Endothelial cell of umbilical vein (primary cell): ENCODE data around the gene HMGN1. TPM values are rescaled to one million over a fixed set of nuclear protein-coding genes. Genes with fewer than 3 reads are reported as not detected.

Source experiments
- BruUV-seq: library from RNA; stranded (reverse); fragments of 400-500 nt; replicated peaks from 2 replicates; lab custom pipeline; 2021; lab: Mats Ljungman, UMichigan
- CTCF ChIA-PET: fragments of 300-600, 350-600 bp; sonication (Branson Sonifier 250); formaldehyde crosslinking; loops from one replicate; lab custom pipeline; 2021; ENCODE audit warnings: antibody characterized with exemption, inconsistent platforms; lab: Charles Lee
- POLR2A ChIA-PET: fragments of 300-600, 350-600 bp; sonication (Branson Sonifier 250); formaldehyde crosslinking; loops from one replicate; lab custom pipeline; 2021; ENCODE audit warnings: antibody characterized with exemption, inconsistent platforms; lab: Charles Lee
- DNase-seq: peaks from one replicate; pipeline ENCODE4 v3.0.0-alpha.2; 2011; ENCODE audit warnings: low read depth, low spot score
- FAIRE-seq: peaks from 2 replicates; lab custom pipeline; 2011; peaks lifted over from hg19 to GRCh38; lab: Jason Lieb, UNC
- H2AFZ ChIP-seq: 2 replicates; pipeline ENCODE4 v1.6.0; 2012; ENCODE audit warnings: low read depth, low read length, control low read depth, inconsistent platforms
- H3K27ac ChIP-seq: 2 replicates; pipeline ENCODE4 v1.5.1; 2011; ENCODE audit warnings: low read depth, mild to moderate bottlenecking, control low read depth, low read length, moderate library complexity; ENCODE audit not compliant: insufficient read depth
- H3K27me3 ChIP-seq, 2 experiments: 2 replicates each; pipeline versions ENCODE4 v1.6.0 to v1.6.1; 2011; ENCODE audit warnings: low read length in 2 of 2, mixed read lengths in 1 of 2; ENCODE audit not compliant: control insufficient read depth in 2 of 2, insufficient read depth in 2 of 2
- H3K36me3 ChIP-seq, 2 experiments: 2 replicates in 1 of 2; 3 replicates in 1 of 2; pipeline ENCODE4 v1.5.1; 2011; ENCODE audit warnings: low read length in 2 of 2, mild to moderate bottlenecking in 1 of 2, moderate library complexity in 1 of 2; ENCODE audit not compliant: control insufficient read depth in 2 of 2, insufficient read depth in 2 of 2; ENCODE audit errors: extremely low read depth in 1 of 2
- H3K4me1 ChIP-seq: 3 replicates; pipeline ENCODE4 v1.5.1; 2011; ENCODE audit warnings: mild to moderate bottlenecking, low read length; ENCODE audit not compliant: control insufficient read depth, insufficient read depth; ENCODE audit errors: extremely low read depth
- H3K4me2 ChIP-seq: 2 replicates; pipeline ENCODE4 v1.6.1; 2011; ENCODE audit warnings: low read length, control low read depth, mixed read lengths; ENCODE audit not compliant: insufficient read depth
- H3K4me3 ChIP-seq, 3 experiments: fragments of 200-600 bp in 1 of 3; sonication (generic), shearing (Covaris generic) in 1 of 3; replicated peaks in 1 of 3; 2 replicates each; pipeline ENCODE4 v1.5.1; 2011 to 2016; ENCODE audit warnings: control low read depth in 3 of 3, low read length in 3 of 3, mild to moderate bottlenecking in 2 of 3, inconsistent platforms in 1 of 3, low read depth in 1 of 3, moderate library complexity in 1 of 3; ENCODE audit not compliant: insufficient read depth in 1 of 3
- H3K79me2 ChIP-seq: 2 replicates; pipeline ENCODE4 v1.6.0; 2012; ENCODE audit warnings: low read length, inconsistent platforms; ENCODE audit not compliant: control insufficient read depth, insufficient read depth
- H3K9ac ChIP-seq: replicated peaks from 2 replicates; pipeline ENCODE3; 2011; ENCODE audit warnings: low read length, control low read depth; ENCODE audit not compliant: insufficient read depth; ENCODE audit errors: extremely low read depth
- H3K9me1 ChIP-seq: replicated peaks from 3 replicates; pipeline ENCODE4 v1.6.0; 2011; ENCODE audit warnings: mild to moderate bottlenecking, low read length; ENCODE audit not compliant: control insufficient read depth, insufficient read depth; ENCODE audit errors: extremely low read depth
- H3K9me3 ChIP-seq: replicated peaks from 2 replicates; pipeline ENCODE4 v1.5.1; 2012; ENCODE audit warnings: low read length, inconsistent platforms; ENCODE audit not compliant: control insufficient read depth, insufficient read depth
- H4K20me1 ChIP-seq: replicated peaks from 2 replicates; pipeline ENCODE3; 2011; ENCODE audit warnings: mild to moderate bottlenecking, low read length; ENCODE audit not compliant: control insufficient read depth, insufficient read depth; ENCODE audit errors: extremely low read depth
- EZH2 ChIP-seq: IDR thresholded peaks from 2 replicates; pipeline ENCODE4 v1.6.1; 2012; ENCODE audit warnings: borderline replicate concordance, low read depth, mild to moderate bottlenecking, moderate library complexity, low read length, inconsistent platforms; ENCODE audit not compliant: severe bottlenecking
- FOS ChIP-seq: IDR thresholded peaks from 2 replicates; pipeline ENCODE4 v1.6.1; 2011; ENCODE audit warnings: mild to moderate bottlenecking, low read length, moderate library complexity, borderline replicate concordance; ENCODE audit not compliant: insufficient read depth
- GATA2 ChIP-seq: IDR thresholded peaks from 2 replicates; pipeline ENCODE4 v1.7.0; 2011; ENCODE audit warnings: low read depth, mild to moderate bottlenecking, moderate library complexity, mixed read lengths, low read length; ENCODE audit not compliant: insufficient read length, insufficient read depth
- JUN ChIP-seq: IDR thresholded peaks from 2 replicates; pipeline ENCODE4 v1.6.1; 2011; ENCODE audit warnings: borderline replicate concordance, low read depth; ENCODE audit not compliant: insufficient read length, insufficient read depth
- MAX ChIP-seq: IDR thresholded peaks from 2 replicates; pipeline ENCODE4 v1.6.1; 2011; ENCODE audit not compliant: insufficient read depth, insufficient read length
- MYC ChIP-seq: IDR thresholded peaks from one replicate; pipeline ENCODE4 v1.6.1; 2011; ENCODE audit warnings: mild to moderate bottlenecking, low read depth, low read length
- POLR2A ChIP-seq: IDR thresholded peaks from 2 replicates; pipeline ENCODE4 v1.6.1; 2012; ENCODE audit warnings: low read depth, mild to moderate bottlenecking, control low read depth, low read length
- POLR2AphosphoS5 ChIP-seq: IDR thresholded peaks from 2 replicates; pipeline ENCODE4 v1.6.1; 2012; ENCODE audit warnings: low read depth, mild to moderate bottlenecking, control low read depth, low read length, moderate library complexity; ENCODE audit not compliant: insufficient read depth
- dilution Hi-C: fragments of 300-500 bp; cut with MboI; formaldehyde crosslinking; loops from one replicate; pipeline ENCODE4 v1.15.0; 2019; ENCODE audit warnings: low sequenced_read_pairs; ENCODE audit not compliant: extremely low pct_ligation_motif_present
- intact Hi-C: fragments of 100-400 bp; cut with micrococcal nuclease; formaldehyde crosslinking; loops from one replicate; pipeline ENCODE4 v1.10.0; 2022
- polyA plus RNA-seq, 4 experiments: library from polyadenylated mRNA; depleted of rRNA in 3 of 4; stranded (reverse) in 3 of 4; unstranded in 1 of 4; fragments of >200 nt; gene quantifications; 2 replicates each; pipeline versions ENCODE4 v1.2.1 to v1.2.3, GENCODE V29; 2011 to 2012; ENCODE audit warnings: missing spikeins in 1 of 4
- total RNA-seq: library from RNA; stranded (reverse); gene quantifications from 2 replicates; pipeline ENCODE4 v1.2.3, GENCODE V29; 2021
- TF ChIP-seq, protein P1 (sequence below), 2 donors: IDR thresholded peaks; 1 replicate in 1 of 2; 2 replicates in 1 of 2; pipeline ENCODE4 v1.5.1; 2011; ENCODE audit warnings: low read length in 2 of 2, mild to moderate bottlenecking in 2 of 2, moderate library complexity in 2 of 2, control low read depth in 1 of 2, inconsistent platforms in 1 of 2, low read depth in 1 of 2; ENCODE audit not compliant: insufficient read depth in 1 of 2; ENCODE audit errors: extremely low read depth in 1 of 2

Gene HMGN1
- total and polyA plus RNA-seq, 2 donors (not counting 3 experiments of a cell fraction or from before 2014, with no cell fraction given): 162 to 360 TPM

DNA sequence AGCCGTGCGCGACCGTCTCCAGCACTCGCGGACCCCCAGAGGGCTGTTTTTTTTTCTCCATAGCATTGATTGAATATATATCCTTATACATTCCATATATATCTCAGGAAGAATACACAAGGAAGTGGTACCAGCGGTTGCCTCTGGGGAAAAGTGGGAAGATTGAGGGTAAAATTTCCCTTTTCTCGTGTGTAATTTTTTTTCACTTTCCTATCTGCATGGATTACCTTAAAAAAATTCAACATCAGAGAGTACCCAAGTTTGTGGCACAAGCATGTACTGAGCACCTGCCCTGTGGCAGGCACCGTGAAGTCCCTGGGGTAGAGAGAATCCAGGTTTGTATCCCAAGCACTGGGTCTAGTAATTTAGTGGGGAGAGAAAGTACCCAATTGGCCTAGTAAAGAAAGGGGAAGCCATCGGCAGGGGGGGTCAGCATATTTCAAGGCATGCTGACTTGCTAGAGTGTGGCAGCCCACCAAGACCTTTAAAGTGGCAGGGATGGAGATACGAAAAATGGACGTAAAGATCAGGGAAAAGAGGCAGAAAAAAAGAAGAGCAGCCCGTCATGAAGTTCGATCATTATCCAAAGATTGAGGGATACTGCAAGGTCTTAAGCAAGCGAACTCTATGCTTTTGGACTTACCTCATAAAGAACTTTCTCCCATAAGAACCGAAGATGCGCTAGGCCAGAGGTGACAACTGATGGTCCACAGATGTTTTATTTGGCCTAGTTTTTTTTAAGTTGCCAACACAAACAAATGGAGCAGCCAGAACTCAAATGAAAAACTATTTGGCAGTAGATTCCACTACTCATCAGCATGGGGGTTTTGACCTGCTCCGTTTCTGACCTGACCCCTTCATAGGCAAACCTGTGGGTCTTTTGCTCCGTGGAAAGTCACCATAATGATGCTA, 1.5 kb upstream of the HMGN1 start:
- BruUV-seq: TSS peak; percentile 79

More for the DNA sequence above, 1.5 kb upstream of the HMGN1 start:
- TF ChIP-seq FOS (no peak), POLR2A (no peak), GATA2 (no peak), MAX (no peak), JUN (no peak), MYC (no peak), EZH2 (no peak), POLR2AphosphoS5 (no peak)
- TF ChIP-seq, protein P1, sequence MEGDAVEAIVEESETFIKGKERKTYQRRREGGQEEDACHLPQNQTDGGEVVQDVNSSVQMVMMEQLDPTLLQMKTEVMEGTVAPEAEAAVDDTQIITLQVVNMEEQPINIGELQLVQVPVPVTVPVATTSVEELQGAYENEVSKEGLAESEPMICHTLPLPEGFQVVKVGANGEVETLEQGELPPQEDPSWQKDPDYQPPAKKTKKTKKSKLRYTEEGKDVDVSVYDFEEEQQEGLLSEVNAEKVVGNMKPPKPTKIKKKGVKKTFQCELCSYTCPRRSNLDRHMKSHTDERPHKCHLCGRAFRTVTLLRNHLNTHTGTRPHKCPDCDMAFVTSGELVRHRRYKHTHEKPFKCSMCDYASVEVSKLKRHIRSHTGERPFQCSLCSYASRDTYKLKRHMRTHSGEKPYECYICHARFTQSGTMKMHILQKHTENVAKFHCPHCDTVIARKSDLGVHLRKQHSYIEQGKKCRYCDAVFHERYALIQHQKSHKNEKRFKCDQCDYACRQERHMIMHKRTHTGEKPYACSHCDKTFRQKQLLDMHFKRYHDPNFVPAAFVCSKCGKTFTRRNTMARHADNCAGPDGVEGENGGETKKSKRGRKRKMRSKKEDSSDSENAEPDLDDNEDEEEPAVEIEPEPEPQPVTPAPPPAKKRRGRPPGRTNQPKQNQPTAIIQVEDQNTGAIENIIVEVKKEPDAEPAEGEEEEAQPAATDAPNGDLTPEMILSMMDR (IDR thresholded peaks at IDR 0.05; ENCODE audit: extremely low read depth in 1 of 2, insufficient read depth in 1 of 2, low read depth in 1 of 2, low read length in 2 of 2): no peak
- H3K27ac ChIP-seq: peak overlapping the region; percentile 88
- peaks cover 31% of the 10 kb centered on the region for H3K79me2 ChIP-seq
- H3K9me1 ChIP-seq: no peaks in the 10 kb centered on the region
- peak overlapping the region; percentile 78 for H3K9ac ChIP-seq
- POLR2A ChIA-PET: no interaction called here
- peaks cover 29% of the 10 kb centered on the region for H3K4me1 ChIP-seq
- peaks cover 0 to 3% of the 10 kb centered on the region in 2 experiments for H3K27me3 ChIP-seq
- peak overlapping the region; percentile 53 for H2AFZ ChIP-seq
- CTCF ChIA-PET: interaction anchor here (1.0 to 2.7 kb wide), 3 partner anchors 30 to 37 kb away, joined by 3 to 26 read pairs (median 4); a partner anchor contains a TSS
- peaks cover 7% of the 10 kb centered on the region for H4K20me1 ChIP-seq
- peaks cover 0 to 9% of the 10 kb centered on the region in 2 experiments for H3K36me3 ChIP-seq
- DNase-seq: no peak
- peak overlapping the region; percentile 2 to 59 (median 56) for H3K4me3 ChIP-seq
- FAIRE-seq: no peak
- H3K9me3 ChIP-seq: no peaks in the 10 kb centered on the region
- dilution Hi-C loops (no loop called here), intact Hi-C loops (no loop called here)
- H3K4me2 ChIP-seq: peak overlapping the region; percentile 70
